Trophoblast cell (in vitro differentiated cells and primary cell): Measurements from ENCODE around the gene TBCK.

Source experiments
- DNase-seq, 2 donors: peaks; one replicate each; pipeline ENCODE4 v3.0.0-alpha.2; 2016
- H2AFZ ChIP-seq: 2 replicates; pipeline ENCODE4 v1.6.1; 2013; ENCODE audit warnings: low read length, moderate library complexity, mild to moderate bottlenecking; ENCODE audit not compliant: insufficient read depth, poor library complexity
- H2AK5ac ChIP-seq: 2 replicates; pipeline ENCODE4 v1.6.1; 2013; ENCODE audit warnings: mild to moderate bottlenecking, low read length
- H2BK120ac ChIP-seq: 2 replicates; pipeline ENCODE4 v1.6.1; 2013; ENCODE audit warnings: low read length, mild to moderate bottlenecking, moderate library complexity; ENCODE audit not compliant: insufficient read depth, poor library complexity
- H2BK12ac ChIP-seq: 2 replicates; pipeline ENCODE4 v1.6.1; 2013; ENCODE audit warnings: mild to moderate bottlenecking, low read length, moderate library complexity
- H2BK5ac ChIP-seq: 2 replicates; pipeline ENCODE4 v1.6.1; 2013; ENCODE audit warnings: low read length, low read depth, moderate library complexity, mild to moderate bottlenecking; ENCODE audit not compliant: poor library complexity
- H3K14ac ChIP-seq: 2 replicates; pipeline ENCODE4 v1.6.1; 2013; ENCODE audit warnings: mild to moderate bottlenecking, low read length
- H3K18ac ChIP-seq: 2 replicates; pipeline ENCODE4 v1.6.1; 2013; ENCODE audit warnings: mild to moderate bottlenecking, low read length
- H3K23ac ChIP-seq: 2 replicates; pipeline ENCODE4 v1.6.1; 2013; ENCODE audit warnings: low read length
- H3K27ac ChIP-seq: 2 replicates; pipeline ENCODE4 v1.5.1; 2013; ENCODE audit warnings: low read depth, mild to moderate bottlenecking, inconsistent platforms, low read length, moderate library complexity
- H3K27me3 ChIP-seq: 2 replicates; pipeline ENCODE4 v1.6.1; 2013; ENCODE audit warnings: inconsistent platforms, mild to moderate bottlenecking, low read length, moderate library complexity; ENCODE audit not compliant: insufficient read depth
- H3K36me3 ChIP-seq, 2 experiments: 1 replicate in 1 of 2; 2 replicates in 1 of 2; pipeline ENCODE4 v1.6.1; 2013; ENCODE audit warnings: low read length in 2 of 2, mild to moderate bottlenecking in 2 of 2, moderate library complexity in 1 of 2; ENCODE audit not compliant: insufficient read depth in 2 of 2, control insufficient read depth in 1 of 2
- H3K4ac ChIP-seq: 2 replicates; pipeline ENCODE4 v1.6.1; 2013; ENCODE audit warnings: low read depth, mild to moderate bottlenecking, low read length, moderate library complexity
- H3K4me1 ChIP-seq, 2 experiments: 1 replicate in 1 of 2; 2 replicates in 1 of 2; pipeline ENCODE4 v1.6.1; 2013; ENCODE audit warnings: low read length in 2 of 2, mild to moderate bottlenecking in 2 of 2, moderate library complexity in 1 of 2; ENCODE audit not compliant: insufficient read depth in 2 of 2, control insufficient read depth in 1 of 2
- H3K4me2 ChIP-seq: 2 replicates; pipeline ENCODE4 v1.6.1; 2013; ENCODE audit warnings: inconsistent platforms, mild to moderate bottlenecking, low read length, moderate library complexity
- H3K4me3 ChIP-seq: 2 replicates; pipeline ENCODE4 v1.5.1; 2013; ENCODE audit warnings: mild to moderate bottlenecking, low read depth, low read length, inconsistent platforms
- H3K79me1 ChIP-seq: one replicate; pipeline ENCODE4 v1.6.1; 2013; ENCODE audit warnings: low read length
- H3K79me2 ChIP-seq: 2 replicates; pipeline ENCODE4 v1.6.1; 2013; ENCODE audit warnings: low read length, mild to moderate bottlenecking; ENCODE audit not compliant: control insufficient read depth, insufficient read depth, poor library complexity
- H3K9ac ChIP-seq: 2 replicates; pipeline ENCODE4 v1.6.1; 2013; ENCODE audit warnings: mild to moderate bottlenecking, low read length
- H3K9me3 ChIP-seq: 2 replicates; pipeline ENCODE4 v1.6.1; 2013; ENCODE audit warnings: low read depth, mild to moderate bottlenecking, control low read depth, inconsistent platforms, low read length; ENCODE audit not compliant: insufficient read depth
- H4K12ac ChIP-seq: 2 replicates; pipeline ENCODE4 v1.6.1; 2013; ENCODE audit warnings: low read depth, mild to moderate bottlenecking, low read length, moderate library complexity
- H4K8ac ChIP-seq: 2 replicates; pipeline ENCODE4 v1.6.1; 2013; ENCODE audit warnings: low read depth, mild to moderate bottlenecking, low read length, moderate library complexity
- H4K91ac ChIP-seq: one replicate; pipeline ENCODE4 v1.6.1; 2013; ENCODE audit warnings: low read depth, mild to moderate bottlenecking, low read length, moderate library complexity
- WGBS: extraction: QIAGEN DNeasy Blood & Tissue Kit; methylation state at CpG from one replicate; pipeline ENCODE4 v1.1.7; 2013; ENCODE audit warnings: missing lambda C conversion rate; ENCODE audit not compliant: insufficient read length, insufficient coverage; ENCODE audit errors: extremely low coverage; 5-methylcytosine and 5-hydroxymethylcytosine counted together

TBCK gene

GRCh38 chr4:106140601-106141000, 175.4 kb downstream of the TBCK start:
- no peak overlapping the region for H3K23ac ChIP-seq
- H4K91ac ChIP-seq: no peak overlapping the region
- no peaks in the 10 kb centered on the region for H3K79me1 ChIP-seq
- H3K18ac ChIP-seq: no peak overlapping the region
- H2BK5ac ChIP-seq: no peak overlapping the region
- H3K79me2 ChIP-seq: no peaks in the 10 kb centered on the region
- no peak overlapping the region for H3K4ac ChIP-seq
- no peaks in the 10 kb centered on the region for H3K4me1 ChIP-seq
- WGBS: no CpG with 5 or more reads among the region's 1 CpG
- no peak overlapping the region for H4K12ac ChIP-seq
- DNase-seq: no peak
- H3K36me3 ChIP-seq: no peaks in the 10 kb centered on the region
- no peaks in the 10 kb centered on the region for H3K9me3 ChIP-seq
- H3K27me3 ChIP-seq: no peaks in the 10 kb centered on the region
- H3K4me2 ChIP-seq: no peak overlapping the region
- no peak overlapping the region for H3K9ac ChIP-seq
- no peak overlapping the region for H2BK120ac ChIP-seq
- H3K14ac ChIP-seq: no peak overlapping the region
- H2BK12ac ChIP-seq: no peak overlapping the region
- H4K8ac ChIP-seq: no peak overlapping the region
- no peak overlapping the region for H3K4me3 ChIP-seq
- no peak overlapping the region for H3K27ac ChIP-seq
- no peak overlapping the region for H2AK5ac ChIP-seq
- no peak overlapping the region for H2AFZ ChIP-seq

GRCh38 chr4:106136777-106137331, 179.2 kb downstream of the TBCK start:
- Histone ChIP-seq H2AK5ac (no peak overlapping the region), H3K4me3 (no peak overlapping the region), H3K27ac (no peak overlapping the region), H3K18ac (no peak overlapping the region), H3K9ac (no peak overlapping the region), H3K14ac (no peak overlapping the region), H4K12ac (no peak overlapping the region), H4K8ac (no peak overlapping the region), H3K4ac (no peak overlapping the region), H3K23ac (no peak overlapping the region), H3K4me2 (no peak overlapping the region), H3K9me3 (peaks cover 6% of the 10 kb centered on the region), H4K91ac (no peak overlapping the region), H2BK5ac (no peak overlapping the region), H3K79me2 (no peaks in the 10 kb centered on the region), H2BK12ac (no peak overlapping the region), H2AFZ (no peak overlapping the region), H3K27me3 (no peaks in the 10 kb centered on the region), H2BK120ac (no peak overlapping the region), H3K79me1 (no peaks in the 10 kb centered on the region), H3K4me1 (no peaks in the 10 kb centered on the region), H3K36me3 (peaks cover 3 to 6% of the 10 kb centered on the region in 2 experiments)
- DNase-seq: no peak

- Histone ChIP-seq H2BK12ac (no peak overlapping the region), H4K91ac (no peak overlapping the region), H3K14ac (no peak overlapping the region), H3K27ac (no peak overlapping the region), H3K9me3 (peaks cover 6% of the 10 kb centered on the region), H2BK5ac (no peak overlapping the region), H3K4me1 (no peaks in the 10 kb centered on the region), H3K27me3 (no peaks in the 10 kb centered on the region), H3K18ac (no peak overlapping the region), H4K12ac (no peak overlapping the region), H2AFZ (no peak overlapping the region), H2BK120ac (no peak overlapping the region), H3K79me2 (no peaks in the 10 kb centered on the region), H3K4me3 (no peak overlapping the region), H2AK5ac (no peak overlapping the region), H3K9ac (no peak overlapping the region), H3K4me2 (no peak overlapping the region), H3K79me1 (no peaks in the 10 kb centered on the region), H3K4ac (no peak overlapping the region), H3K23ac (no peak overlapping the region), H3K36me3 (peaks cover 3 to 6% of the 10 kb centered on the region in 2 experiments), H4K8ac (no peak overlapping the region)
- DNase-seq: no peak
These were observed 184.0 kb downstream of the TBCK start for GRCh38 chr4:106132045-106132444.

- Histone ChIP-seq H3K36me3 (no peaks in the 10 kb centered on the region), H2BK5ac (no peak overlapping the region), H2AK5ac (no peak overlapping the region), H3K14ac (no peak overlapping the region), H3K9ac (no peak overlapping the region), H3K23ac (no peak overlapping the region), H3K9me3 (no peaks in the 10 kb centered on the region), H4K12ac (no peak overlapping the region), H3K4me3 (no peak overlapping the region), H2BK120ac (no peak overlapping the region), H3K27ac (no peak overlapping the region), H3K27me3 (no peaks in the 10 kb centered on the region), H3K79me1 (no peaks in the 10 kb centered on the region), H3K4ac (no peak overlapping the region), H3K79me2 (no peaks in the 10 kb centered on the region), H4K91ac (no peak overlapping the region), H3K4me1 (no peaks in the 10 kb centered on the region), H3K18ac (no peak overlapping the region), H4K8ac (no peak overlapping the region), H3K4me2 (no peak overlapping the region), H2AFZ (no peak overlapping the region), H2BK12ac (no peak overlapping the region)
- WGBS: no CpG with 5 or more reads among the region's 2 CpGs
- no peak for DNase-seq
These were observed 189.9 kb downstream of the TBCK start for GRCh38 chr4:106126062-106126461.
